Subcutaneous abdominal adipose tissue (tissue), 5 donors: ENCODE results near the gene PRH2.

Experiments used
- H3K27ac ChIP-seq: one replicate; pipeline ENCODE4 v1.7.0; 2013; ENCODE audit warnings: low read depth, mild to moderate bottlenecking, inconsistent platforms, low read length, moderate library complexity
- H3K27me3 ChIP-seq, 5 donors: one replicate each; pipeline ENCODE4 v1.7.0; 2013; ENCODE audit warnings: low read length in 5 of 5, inconsistent platforms in 1 of 5; ENCODE audit not compliant: control insufficient read depth in 5 of 5, insufficient read depth in 4 of 5
- H3K36me3 ChIP-seq, 5 donors: one replicate each; pipeline ENCODE4 v1.7.0; 2013; ENCODE audit warnings: low read length in 5 of 5; ENCODE audit not compliant: control insufficient read depth in 5 of 5, insufficient read depth in 5 of 5
- H3K4me1 ChIP-seq, 5 donors: one replicate each; pipeline ENCODE4 v1.7.0; 2013; ENCODE audit warnings: low read length in 5 of 5, mild to moderate bottlenecking in 3 of 5, moderate library complexity in 1 of 5; ENCODE audit not compliant: control insufficient read depth in 5 of 5, insufficient read depth in 5 of 5
- H3K4me3 ChIP-seq, 5 donors: one replicate each; pipeline ENCODE4 v1.7.0; 2013; ENCODE audit warnings: low read length in 5 of 5, low read depth in 1 of 5
- H3K9ac ChIP-seq, 5 donors: one replicate each; pipeline ENCODE4 v1.7.0; 2013; ENCODE audit warnings: low read length in 5 of 5, mild to moderate bottlenecking in 4 of 5, moderate library complexity in 3 of 5
- H3K9me3 ChIP-seq, 5 donors: one replicate each; pipeline ENCODE4 v1.7.0; 2013; ENCODE audit warnings: low read length in 5 of 5; ENCODE audit not compliant: control insufficient read depth in 5 of 5
- donor health status: healthy.
- donor health status: healthy.
- donor health status: healthy.
- donor health status: healthy.
- donor health status: healthy.

The PRH2 gene

GRCh38 chr12:10956085-10956484 is 27.0 kb downstream of the PRH2 start:
- H3K36me3 ChIP-seq = no peaks in the 10 kb centered on the region
- no peak overlapping the region for H3K9ac ChIP-seq
- H3K4me1 ChIP-seq = no peaks in the 10 kb centered on the region
- no peak overlapping the region for H3K4me3 ChIP-seq
- no peak overlapping the region for H3K27ac ChIP-seq
- peaks cover 0 to 3% (median 0%) of the 10 kb centered on the region in 5 donors for H3K9me3 ChIP-seq
- H3K27me3 ChIP-seq = no peaks in the 10 kb centered on the region

DNA sequence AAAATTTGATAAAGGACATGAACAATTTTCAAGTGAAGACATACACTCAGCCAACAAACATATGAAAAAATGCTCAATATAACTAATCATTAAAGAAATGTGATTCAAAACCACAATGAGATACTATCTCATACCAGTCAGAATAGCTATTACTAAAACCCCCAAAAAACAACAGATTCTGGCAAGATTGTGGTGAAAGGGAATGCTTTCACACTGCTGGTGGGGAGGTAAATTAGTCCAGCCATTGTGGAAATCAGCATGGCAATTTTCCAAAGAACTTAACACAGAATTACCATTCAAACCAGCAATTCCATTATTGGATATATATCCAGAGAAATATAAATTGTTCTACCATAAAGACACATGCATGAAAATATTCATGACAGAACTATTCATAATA is 28.7 kb downstream of the PRH2 start:
- Histone ChIP-seq H3K27ac (no peak overlapping the region), H3K4me1 (no peaks in the 10 kb centered on the region), H3K4me3 (no peak overlapping the region), H3K9ac (no peak overlapping the region), H3K27me3 (no peaks in the 10 kb centered on the region), H3K36me3 (no peaks in the 10 kb centered on the region), H3K9me3 (peaks cover 0 to 3% (median 0%) of the 10 kb centered on the region in 5 donors)

GRCh38 chr12:10959804-10960203 is 30.8 kb downstream of the PRH2 start:
- H3K27ac ChIP-seq = no peak overlapping the region
- H3K36me3 ChIP-seq = no peaks in the 10 kb centered on the region
- no peaks in the 10 kb centered on the region for H3K4me1 ChIP-seq
- no peak overlapping the region for H3K4me3 ChIP-seq
- peaks cover 0 to 3% (median 0%) of the 10 kb centered on the region in 5 donors for H3K9me3 ChIP-seq
- H3K27me3 ChIP-seq = no peaks in the 10 kb centered on the region
- H3K9ac ChIP-seq = no peak overlapping the region

- Histone ChIP-seq H3K9ac (no peak overlapping the region), H3K27me3 (no peaks in the 10 kb centered on the region), H3K36me3 (no peaks in the 10 kb centered on the region), H3K4me3 (no peak overlapping the region), H3K27ac (no peak overlapping the region), H3K4me1 (no peaks in the 10 kb centered on the region), H3K9me3 (peaks cover 0 to 3% (median 0%) of the 10 kb centered on the region in 5 donors)
These were observed 31.2 kb downstream of the PRH2 start for GRCh38 chr12:10960211-10960610.

GRCh38 chr12:10965476-10965875 is 36.4 kb downstream of the PRH2 start:
- H3K27ac ChIP-seq = no peak overlapping the region
- no peaks in the 10 kb centered on the region for H3K36me3 ChIP-seq
- H3K4me3 ChIP-seq = no peak overlapping the region
- H3K27me3 ChIP-seq = no peaks in the 10 kb centered on the region
- H3K4me1 ChIP-seq = peaks cover 2 to 14% (median 12%) of the 10 kb centered on the region in 5 donors
- no peaks in the 10 kb centered on the region for H3K9me3 ChIP-seq
- H3K9ac ChIP-seq = no peak overlapping the region

GRCh38 chr12:10966314-10966713 is 37.3 kb downstream of the PRH2 start:
- Histone ChIP-seq H3K9me3 (no peaks in the 10 kb centered on the region), H3K4me3 (no peak overlapping the region), H3K36me3 (no peaks in the 10 kb centered on the region), H3K9ac (no peak overlapping the region), H3K27ac (no peak overlapping the region), H3K27me3 (no peaks in the 10 kb centered on the region), H3K4me1 (peaks cover 2 to 14% (median 12%) of the 10 kb centered on the region in 5 donors)

GRCh38 chr12:10967409-10967808 is 38.4 kb downstream of the PRH2 start:
- peaks cover 2 to 14% (median 12%) of the 10 kb centered on the region in 5 donors for H3K4me1 ChIP-seq
- H3K36me3 ChIP-seq = no peaks in the 10 kb centered on the region
- H3K27me3 ChIP-seq = no peaks in the 10 kb centered on the region
- no peak overlapping the region for H3K27ac ChIP-seq
- H3K4me3 ChIP-seq = no peak overlapping the region
- no peaks in the 10 kb centered on the region for H3K9me3 ChIP-seq
- H3K9ac ChIP-seq = no peak overlapping the region

- Histone ChIP-seq H3K4me1 (peaks cover 2 to 14% (median 12%) of the 10 kb centered on the region in 5 donors), H3K4me3 (no peak overlapping the region), H3K9me3 (no peaks in the 10 kb centered on the region), H3K27me3 (no peaks in the 10 kb centered on the region), H3K9ac (no peak overlapping the region), H3K36me3 (peaks cover 0 to 3% (median 0%) of the 10 kb centered on the region in 5 donors), H3K27ac (no peak overlapping the region)
These were observed 39.9 kb downstream of the PRH2 start for GRCh38 chr12:10968765-10969456.

DNA sequence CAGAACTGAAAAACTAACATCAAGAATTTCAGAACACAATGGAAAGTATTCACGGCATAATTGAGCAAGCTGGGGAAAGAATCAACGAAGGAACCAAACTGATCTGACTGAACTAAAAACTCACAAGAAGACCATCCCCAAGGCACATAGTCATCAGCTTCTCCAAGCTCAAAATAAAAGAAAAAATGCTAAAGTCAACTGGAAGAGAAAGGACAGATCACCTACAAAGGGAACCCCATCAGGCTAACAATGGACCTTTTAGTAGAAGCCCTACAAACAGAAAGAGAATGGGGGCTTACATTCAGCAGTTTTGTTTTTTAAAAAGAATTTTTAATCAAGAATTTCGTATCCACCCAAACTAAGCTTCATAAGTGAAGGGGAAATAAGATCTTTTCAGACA is 45.9 kb downstream of the PRH2 start:
- H3K9ac ChIP-seq = no peak overlapping the region
- peaks cover 2 to 12% (median 6%) of the 10 kb centered on the region in 5 donors for H3K4me1 ChIP-seq
- no peaks in the 10 kb centered on the region for H3K9me3 ChIP-seq
- no peaks in the 10 kb centered on the region for H3K27me3 ChIP-seq
- H3K36me3 ChIP-seq = peaks cover 0 to 3% (median 0%) of the 10 kb centered on the region in 5 donors
- no peak overlapping the region for H3K4me3 ChIP-seq
- no peak overlapping the region for H3K27ac ChIP-seq

DNA sequence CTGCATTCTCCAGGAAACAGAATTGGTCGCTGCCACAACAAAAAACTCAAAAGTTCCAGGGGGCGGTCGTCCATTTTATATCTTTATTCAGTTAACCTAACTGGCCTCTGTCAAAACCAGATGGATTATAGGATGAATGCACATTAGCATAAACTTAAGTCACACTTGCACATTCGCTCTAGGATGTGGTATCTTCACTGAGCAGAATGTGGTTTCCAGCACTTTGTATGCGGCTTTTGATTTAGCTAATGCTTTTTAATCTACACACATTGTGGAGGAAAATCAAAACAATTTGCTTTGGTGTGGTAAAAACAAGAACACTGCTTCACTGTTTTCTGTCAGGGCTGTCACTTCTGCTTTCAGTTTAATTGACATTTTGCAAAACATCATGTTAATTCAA is 53.2 kb downstream of the PRH2 start:
- H3K4me1 ChIP-seq = peaks cover 2 to 12% (median 6%) of the 10 kb centered on the region in 5 donors

More for the DNA sequence above, 53.2 kb downstream of the PRH2 start:
- no peak overlapping the region for H3K4me3 ChIP-seq
- H3K27me3 ChIP-seq = no peaks in the 10 kb centered on the region
- H3K9ac ChIP-seq = no peak overlapping the region
- no peaks in the 10 kb centered on the region for H3K9me3 ChIP-seq
- no peak overlapping the region for H3K27ac ChIP-seq
- no peaks in the 10 kb centered on the region for H3K36me3 ChIP-seq
